ENCODE data around the gene ZMIZ1.

Gene ZMIZ1

GRCh38 chr10:79183468-79183865, 114.7 kb downstream of the ZMIZ1 start:
- no peak for DNase-seq (ENCODE audit: low read depth in 2 of 2, low spot score in 1 of 2)

GRCh38 chr10:79184145-79184625, 115.4 kb downstream of the ZMIZ1 start:
- DNase-seq (ENCODE audit: low read depth in 2 of 2, low spot score in 1 of 2): no peak

DNA sequence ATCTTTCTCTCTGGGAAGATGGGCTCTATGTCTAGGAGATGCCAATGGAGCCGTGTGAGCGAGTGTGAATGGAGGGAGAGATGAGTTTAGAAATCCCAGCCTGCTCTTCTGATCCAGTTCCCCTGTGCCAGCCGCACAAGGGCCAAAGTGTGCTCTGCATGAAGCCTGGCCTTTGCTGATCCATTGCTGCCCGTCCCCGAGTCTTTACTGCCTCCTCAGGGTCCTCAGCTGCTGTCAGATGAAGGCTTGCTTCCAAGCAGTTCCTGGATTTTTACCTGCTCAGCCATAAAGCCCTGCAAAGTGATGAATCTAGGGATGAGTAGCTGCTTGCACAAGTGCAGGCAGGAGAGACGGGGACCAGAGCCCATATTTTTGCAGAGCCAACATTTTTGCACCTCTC, 115.9 kb downstream of the ZMIZ1 start:
- DNase-seq (ENCODE audit: low read depth in 2 of 2, low spot score in 1 of 2): no peak

DNA sequence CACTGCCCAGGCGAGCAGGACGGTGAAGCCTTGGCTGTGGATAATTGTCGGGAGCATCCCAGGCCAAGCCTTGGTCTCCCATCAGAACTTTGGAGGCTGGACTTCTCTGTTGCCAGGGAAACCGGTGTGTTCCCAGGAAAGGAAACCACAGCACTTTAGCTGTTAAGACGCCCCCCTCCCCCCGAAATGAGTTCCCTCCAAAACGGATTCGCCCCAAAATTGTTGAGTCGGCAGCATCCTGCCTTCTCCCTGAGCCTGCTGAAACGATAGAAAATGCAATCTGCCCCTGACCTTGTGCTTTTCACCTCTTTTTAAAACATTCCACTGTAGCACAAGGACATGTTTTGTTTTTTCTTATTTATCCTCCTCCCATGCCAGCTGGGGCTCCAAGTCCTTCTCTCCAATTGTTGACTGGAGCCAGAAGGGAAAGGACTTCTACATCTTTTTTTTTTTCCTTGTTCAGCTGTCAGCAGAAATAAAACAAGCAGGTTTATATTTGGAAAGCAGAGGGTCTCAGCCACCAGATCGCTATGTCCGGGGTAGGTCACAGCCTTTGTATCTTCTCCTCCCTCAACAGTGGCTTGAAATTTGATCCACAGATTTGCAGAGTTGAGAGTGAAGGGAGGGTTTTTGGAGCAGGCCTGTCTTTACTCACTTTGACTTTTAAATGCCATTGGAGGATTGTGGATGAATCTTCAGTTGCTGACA, 116.5 kb downstream of the ZMIZ1 start:
- no peak for DNase-seq (ENCODE audit: low read depth in 2 of 2, low spot score in 1 of 2)

- no peak for DNase-seq (ENCODE audit: low read depth in 2 of 2, low spot score in 1 of 2)
Observed at GRCh38 chr10:79185796-79186374, 117.1 kb downstream of the ZMIZ1 start.

DNA sequence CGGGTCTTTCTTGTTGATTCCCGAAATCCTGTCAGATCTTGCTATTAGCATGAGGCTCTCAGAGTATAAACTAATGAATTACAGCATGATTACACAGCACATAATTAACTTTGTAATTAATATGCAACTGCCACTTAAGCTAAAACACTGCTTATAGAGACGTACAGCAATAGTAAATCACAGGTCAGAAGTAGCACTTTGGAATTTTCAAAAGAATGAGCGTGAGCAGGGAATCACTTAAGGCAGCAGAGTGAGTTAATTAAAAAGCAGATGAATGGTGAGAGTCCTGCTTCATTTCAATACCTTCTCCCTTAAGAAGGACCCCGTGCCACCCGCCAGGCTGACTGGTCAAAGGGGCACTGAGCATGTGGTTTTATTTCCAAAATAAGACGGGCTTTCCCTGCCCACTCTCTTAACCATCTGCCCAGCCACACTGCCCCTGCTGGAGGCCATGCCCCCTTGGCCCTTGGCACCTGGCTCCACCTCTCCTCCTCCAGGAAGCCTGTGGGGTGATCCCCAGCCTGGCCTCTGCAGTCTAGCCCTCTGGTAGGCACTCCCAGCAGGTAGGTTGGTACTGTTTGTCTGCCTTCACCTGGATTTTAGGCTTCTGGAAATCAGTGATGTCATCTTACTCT, 117.8 kb downstream of the ZMIZ1 start:
- no peak for DNase-seq (ENCODE audit: low read depth in 2 of 2, low spot score in 1 of 2)

DNA sequence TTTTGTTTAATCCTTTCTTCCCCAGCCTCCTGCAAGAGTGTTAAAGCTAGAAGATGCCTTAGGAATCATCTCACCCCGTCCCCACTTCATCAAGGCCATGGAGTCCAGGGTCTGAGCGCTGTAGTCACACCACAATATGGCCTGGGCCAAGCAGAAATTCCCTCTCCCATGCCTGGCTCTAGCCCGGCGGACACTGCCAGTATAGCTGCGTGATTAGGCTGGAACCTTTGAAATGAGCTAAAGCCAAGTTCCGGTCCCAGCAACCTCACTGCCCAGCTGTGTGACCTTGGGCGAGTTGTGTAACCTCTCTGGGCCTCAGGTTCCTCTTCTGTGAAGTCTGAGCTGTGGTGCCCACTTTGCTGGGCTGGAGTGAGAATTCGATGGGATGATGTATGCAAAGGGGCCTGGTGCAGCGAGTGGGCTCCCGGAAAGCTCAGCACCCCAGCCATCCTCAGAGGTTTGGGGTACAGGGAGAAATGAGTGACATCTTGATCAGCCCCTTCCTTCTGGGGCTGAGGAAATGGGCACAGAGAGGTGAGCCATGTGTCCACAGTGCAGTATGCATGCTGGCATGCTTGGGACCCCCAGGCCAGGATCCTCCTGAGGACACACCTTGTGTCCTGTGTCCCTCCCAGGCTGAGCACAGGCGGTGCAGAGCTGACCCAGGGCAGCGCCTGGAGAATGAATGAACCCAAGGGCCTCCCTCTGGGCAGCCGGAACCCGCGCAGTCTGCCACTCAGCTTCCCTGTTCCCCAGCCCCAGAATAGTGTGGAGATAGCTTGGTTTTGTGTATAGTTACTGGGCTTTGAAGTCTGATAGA, 118.6 kb downstream of the ZMIZ1 start:
- no peak for DNase-seq (ENCODE audit: low read depth in 2 of 2, low spot score in 1 of 2)

- DNase-seq (ENCODE audit: low read depth in 2 of 2, low spot score in 1 of 2): no peak
Observed at GRCh38 chr10:79188154-79188965, 119.6 kb downstream of the ZMIZ1 start.

GRCh38 chr10:79189181-79189580, 120.4 kb downstream of the ZMIZ1 start:
- no peak for DNase-seq (ENCODE audit: low read depth in 2 of 2, low spot score in 1 of 2)

DNA sequence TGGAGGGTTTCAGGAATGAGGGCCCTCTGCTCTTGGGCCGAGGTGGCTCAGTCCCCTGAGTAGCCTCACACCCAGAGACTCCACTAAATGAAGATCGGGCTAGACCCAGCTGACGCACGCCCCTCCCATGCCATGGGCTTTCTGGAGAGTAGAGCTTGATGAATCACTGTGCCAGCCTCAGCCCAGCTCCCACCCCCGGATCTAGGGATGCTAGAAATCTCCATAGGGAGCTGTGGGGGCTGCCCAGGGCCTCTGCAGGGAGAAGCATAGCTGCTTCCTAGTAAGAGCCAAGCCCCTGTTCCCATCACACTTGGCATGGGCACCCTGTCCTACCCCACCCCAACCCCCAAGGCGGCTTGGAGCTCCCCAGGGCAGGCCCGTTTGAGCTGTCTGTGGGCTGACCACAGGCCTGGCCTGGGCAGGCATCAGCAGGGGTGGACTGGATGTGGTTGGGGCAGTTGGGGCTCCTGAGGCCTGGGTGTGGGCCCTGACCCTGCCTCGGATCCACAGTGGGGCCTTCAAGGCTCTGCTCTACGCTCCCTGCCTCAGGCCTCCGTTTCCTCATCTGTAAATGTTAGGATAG, 121.2 kb downstream of the ZMIZ1 start:
- no peak for DNase-seq (ENCODE audit: low read depth in 2 of 2, low spot score in 1 of 2)

GRCh38 chr10:79190740-79191261, 122.0 kb downstream of the ZMIZ1 start:
- DNase-seq (ENCODE audit: low read depth in 2 of 2, low spot score in 1 of 2): no peak

DNA sequence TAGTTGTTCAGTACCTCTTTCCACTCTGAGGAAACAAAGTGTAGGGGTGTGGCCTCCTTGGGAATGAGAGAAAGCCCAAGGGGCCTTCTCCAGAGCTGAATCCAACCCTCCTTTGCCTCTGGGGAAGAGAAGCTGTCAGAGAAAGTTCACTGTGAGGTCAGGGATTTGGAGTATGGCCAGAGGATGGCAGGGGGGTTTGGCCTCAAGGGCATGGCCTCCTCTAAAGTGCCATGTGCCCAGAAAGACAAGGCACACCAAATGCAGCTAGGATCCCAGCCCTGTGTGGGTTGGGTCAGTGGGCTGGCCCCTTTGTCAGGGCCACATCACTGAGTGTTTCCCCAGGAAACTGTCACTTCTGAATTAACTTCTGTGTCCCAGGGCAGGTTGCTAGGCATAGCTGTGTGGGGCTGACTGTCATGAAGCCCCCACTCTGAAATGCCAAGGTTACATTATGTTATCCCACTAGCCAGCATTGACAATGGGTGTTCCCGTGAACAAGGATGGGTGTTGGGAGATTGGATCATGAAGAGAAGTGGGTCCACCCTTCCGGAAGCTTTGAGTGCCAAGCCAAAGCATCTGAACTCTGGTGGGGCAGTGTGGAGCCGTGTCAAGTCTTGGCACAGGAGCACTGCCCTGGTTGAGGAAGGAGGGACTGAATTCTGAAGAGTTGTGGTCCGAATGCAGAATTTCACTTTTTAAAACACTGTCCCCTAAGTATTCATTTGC, 123.3 kb downstream of the ZMIZ1 start:
- DNase-seq (ENCODE audit: low read depth in 2 of 2, low spot score in 1 of 2): no peak

DNA sequence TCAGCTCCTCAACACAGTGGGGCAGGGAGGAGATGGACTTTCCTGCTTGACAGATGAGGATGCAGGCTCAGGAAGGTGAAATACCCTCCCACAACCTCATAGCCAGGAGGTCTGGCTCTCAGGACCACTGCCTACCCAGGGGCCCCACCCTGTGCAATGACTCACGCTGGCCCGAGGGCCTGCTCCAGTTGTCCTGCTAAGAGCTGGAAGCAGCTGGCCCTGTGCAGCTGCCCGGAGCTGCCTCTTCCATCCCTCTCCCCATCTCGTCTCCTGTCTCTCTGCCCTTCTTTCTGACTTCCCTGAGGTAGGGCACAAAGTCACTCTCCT, 123.9 kb downstream of the ZMIZ1 start:
- DNase-seq (ENCODE audit: low read depth in 2 of 2, low spot score in 1 of 2): no peak

DNA sequence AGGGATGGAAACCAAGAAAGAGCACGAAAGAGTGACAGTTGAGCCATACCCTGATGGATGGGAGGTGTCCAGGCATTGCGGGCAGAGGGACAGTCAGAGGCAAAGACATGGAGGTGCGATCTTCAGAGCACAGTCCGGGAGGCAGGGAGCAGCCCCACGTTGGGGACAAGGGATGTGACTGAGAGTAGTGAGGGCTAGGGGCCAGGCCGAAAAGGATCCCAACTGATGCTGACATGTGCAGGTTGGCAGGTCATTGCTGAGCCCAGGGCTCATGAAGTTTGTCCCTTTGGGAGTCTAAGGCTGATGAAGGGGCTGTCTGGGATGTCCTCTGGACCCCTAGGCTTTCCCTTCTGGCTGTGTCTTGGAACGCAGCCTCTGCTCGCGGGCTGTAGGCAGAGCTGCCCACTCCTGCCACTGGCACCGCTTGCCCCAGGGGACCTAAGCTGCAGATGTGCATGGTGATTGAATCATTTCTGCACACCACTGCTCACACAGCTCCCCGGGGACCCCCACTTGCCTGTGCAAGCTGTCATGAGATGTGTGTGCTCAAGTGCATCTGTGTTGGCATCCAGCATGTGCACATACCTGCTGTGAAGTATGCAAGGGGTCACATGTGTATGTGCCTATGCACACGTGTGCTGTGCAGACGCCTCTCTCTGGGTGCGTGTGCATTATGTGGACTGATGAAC, 125.1 kb downstream of the ZMIZ1 start:
- no peak for DNase-seq (ENCODE audit: low read depth in 2 of 2, low spot score in 1 of 2)

DNA sequence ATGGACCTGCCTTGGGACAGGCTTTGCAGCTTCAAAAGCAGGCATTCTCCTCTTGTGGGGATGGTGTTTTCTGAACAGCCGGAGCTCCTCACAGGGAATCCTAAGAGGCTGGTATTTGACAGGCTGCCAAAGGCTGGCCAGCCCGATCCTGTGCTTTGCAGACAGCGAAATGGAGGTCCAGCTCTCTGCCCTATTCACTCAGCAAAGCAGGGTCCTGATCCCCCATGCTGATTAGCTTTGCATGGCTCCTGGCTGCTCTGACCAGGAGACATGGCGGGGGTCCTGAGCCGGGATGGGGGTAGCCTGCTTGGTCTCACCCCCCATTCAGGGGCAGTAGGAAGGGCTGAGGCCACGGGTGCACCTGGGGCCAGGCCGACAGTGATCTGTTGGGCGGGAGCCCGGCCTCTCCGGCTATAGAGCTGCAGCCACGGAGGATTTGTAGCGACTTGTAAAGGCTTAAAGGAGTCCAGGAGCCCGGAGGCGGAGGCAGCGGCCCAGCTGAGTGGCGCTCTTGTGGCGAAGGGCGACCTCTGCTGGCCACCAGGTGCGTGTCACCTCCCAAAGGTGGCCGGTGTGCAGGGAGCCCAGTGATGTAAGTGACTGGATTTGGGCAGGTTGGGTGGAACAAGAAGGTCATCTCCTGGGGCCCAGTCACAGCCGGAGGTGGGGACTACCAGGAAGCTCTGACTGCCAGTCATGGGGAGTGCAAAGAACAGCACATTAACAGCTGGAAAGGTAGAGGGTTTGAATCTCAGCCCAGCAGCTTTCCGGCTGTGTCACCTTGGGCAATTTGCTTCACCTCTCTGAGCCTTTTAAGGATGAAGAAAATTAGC, 126.5 kb downstream of the ZMIZ1 start:
- DNase-seq (ENCODE audit: low read depth in 2 of 2, low spot score in 1 of 2): peak; percentile 47 to 65

- peak; percentile 54 to 60 for DNase-seq (ENCODE audit: low read depth in 2 of 2, low spot score in 1 of 2)
Observed at GRCh38 chr10:79196470-79197461, 128.0 kb downstream of the ZMIZ1 start.

GRCh38 chr10:79197558-79197957, 128.8 kb downstream of the ZMIZ1 start:
- no peak for DNase-seq (ENCODE audit: low read depth in 2 of 2, low spot score in 1 of 2)

All from stimulated activated CD8-positive, alpha-beta memory T cell treated with anti-CD3 and anti-CD28 coated beads, Interleukin-4, amount 100 ng/mL, for 1 hour (primary cell).